Suprapubic skin (tissue), 4 donors: ENCODE results near the gene IFNK. TPM values are rescaled to one million over a fixed set of nuclear protein-coding genes. Genes with fewer than 3 reads are reported as not detected.

Experiments
- DNase-seq, 2 donors: peaks; one replicate each; pipeline ENCODE4 v3.0.0-alpha.2; 2019; ENCODE audit warnings: low spot score in 2 of 2
- H3K27ac ChIP-seq: fragments of 200-600 bp; sonication (generic); one replicate; pipeline ENCODE4 v1.5.1; 2019
- H3K27me3 ChIP-seq: fragments of 200-600 bp; sonication (generic); one replicate; pipeline ENCODE4 v1.5.1; 2019
- H3K36me3 ChIP-seq: fragments of 200-600 bp; sonication (generic); one replicate; pipeline ENCODE4 v1.5.1; 2019
- H3K4me1 ChIP-seq: fragments of 200-600 bp; sonication (generic); one replicate; pipeline ENCODE4 v1.5.1; 2019
- H3K4me3 ChIP-seq: fragments of 200-600 bp; sonication (generic); one replicate; pipeline ENCODE4 v1.5.1; 2019; ENCODE audit warnings: mild to moderate bottlenecking
- H3K9me3 ChIP-seq: fragments of 200-600 bp; sonication (generic); one replicate; pipeline ENCODE4 v1.5.1; 2019
- CTCF ChIP-seq, 2 donors: fragments of 200-600 bp in 1 of 2; fragments of 450-650 bp in 1 of 2; sonication (generic) in 1 of 2; IDR thresholded peaks; one replicate each; pipeline ENCODE4 v1.5.1; 2016 to 2019; ENCODE audit warnings: antibody characterized with exemption in 2 of 2, mild to moderate bottlenecking in 1 of 2, moderate library complexity in 1 of 2
- EP300 ChIP-seq: sonication (generic); formaldehyde crosslinking; IDR thresholded peaks from one replicate; pipeline ENCODE4 v1.6.1; 2017; ENCODE audit warnings: antibody characterized with exemption
- POLR2A ChIP-seq, 2 donors: fragments of 450-650 bp; IDR thresholded peaks; one replicate each; pipeline ENCODE4 v1.6.1; 2017; ENCODE audit warnings: antibody characterized with exemption in 2 of 2, mild to moderate bottlenecking in 2 of 2, moderate library complexity in 2 of 2
- POLR2AphosphoS5 ChIP-seq, 3 donors: sonication (generic); formaldehyde crosslinking; IDR thresholded peaks; one replicate each; pipeline ENCODE4 v1.6.1; 2017; ENCODE audit warnings: antibody characterized with exemption in 3 of 3
- WGBS: methylation state at CpG from one replicate; pipeline ENCODE4 v1.1.5; 2018; 5-methylcytosine and 5-hydroxymethylcytosine counted together
- total RNA-seq, 4 donors: library from RNA; depleted of rRNA; stranded (reverse); fragments of >200 nt; gene quantifications; one replicate each; pipeline ENCODE4 v1.1.0, GENCODE V29; 2016

Gene IFNK
- total RNA-seq, 4 donors from 2014 or later = not detected

- Histone ChIP-seq H3K9me3 (no peaks in the 10 kb centered on the region), H3K36me3 (peaks cover 6% of the 10 kb centered on the region), H3K4me1 (peaks cover 30% of the 10 kb centered on the region), H3K27me3 (no peaks in the 10 kb centered on the region), H3K27ac (peak overlapping the region; percentile 12), H3K4me3 (no peak overlapping the region)
- no peak for DNase-seq
- WGBS = 44% methylated on average over 4 of the region's 4 CpGs
- TF ChIP-seq POLR2AphosphoS5 (IDR thresholded peaks at IDR 0.05) (no peak), POLR2A (IDR thresholded peaks at IDR 0.05) (no peak), EP300 (no peak)
Measured at GRCh38 chr9:27534131-27534530, 10.0 kb downstream of the IFNK start.

DNA sequence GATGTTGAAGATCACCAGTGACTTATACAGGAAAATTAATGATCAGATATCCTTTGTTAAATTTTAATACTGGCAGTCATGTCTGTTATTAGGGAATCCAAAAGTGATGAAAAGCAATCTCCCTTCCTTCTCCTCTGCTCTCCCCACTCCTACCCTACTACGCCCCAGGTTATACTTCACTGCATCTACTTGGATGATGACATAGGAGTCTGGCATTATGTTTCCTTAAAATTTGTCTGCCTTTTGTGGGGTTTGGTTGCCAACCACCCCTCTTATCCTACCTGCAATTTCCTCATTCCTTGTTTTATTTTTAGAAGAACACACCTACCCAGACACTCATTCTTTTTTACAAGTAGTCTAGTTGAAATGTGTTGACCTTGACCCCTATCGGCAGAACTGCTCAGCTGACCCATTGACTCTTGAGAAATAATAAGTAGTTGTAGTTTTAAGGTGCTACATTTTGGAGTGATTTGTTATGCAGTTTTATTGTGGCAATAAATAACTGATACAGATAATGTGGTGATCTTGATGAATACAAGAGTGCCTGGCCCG is 10.6 kb downstream of the IFNK start:
- peak overlapping the region; percentile 12 for H3K27ac ChIP-seq
- H3K4me3 ChIP-seq = no peak overlapping the region
- H3K4me1 ChIP-seq = peaks cover 35% of the 10 kb centered on the region
- DNase-seq = no peak
- H3K36me3 ChIP-seq = peaks cover 6% of the 10 kb centered on the region
- TF ChIP-seq POLR2A (IDR thresholded peaks at IDR 0.05) (no peak), EP300 (no peak), CTCF (IDR thresholded peaks at IDR 0.05) (no peak)
- WGBS = 88% methylated on average over 3 of the region's 3 CpGs
- no peaks in the 10 kb centered on the region for H3K27me3 ChIP-seq
- no peaks in the 10 kb centered on the region for H3K9me3 ChIP-seq

- no peak for DNase-seq
- no peaks in the 10 kb centered on the region for H3K27me3 ChIP-seq
- no peak overlapping the region for H3K4me3 ChIP-seq
- peaks cover 6% of the 10 kb centered on the region for H3K36me3 ChIP-seq
- 65% methylated on average over 3 of the region's 3 CpGs for WGBS
- TF ChIP-seq EP300 (no peak), POLR2AphosphoS5 (IDR thresholded peaks at IDR 0.05) (no peak), POLR2A (IDR thresholded peaks at IDR 0.05) (no peak), CTCF (IDR thresholded peaks at IDR 0.05) (no peak)
- no peak overlapping the region for H3K27ac ChIP-seq
- H3K4me1 ChIP-seq = peaks cover 38% of the 10 kb centered on the region
- H3K9me3 ChIP-seq = no peaks in the 10 kb centered on the region
Measured at GRCh38 chr9:27535701-27536118, 11.6 kb downstream of the IFNK start.

- no peaks in the 10 kb centered on the region for H3K27me3 ChIP-seq
- H3K4me1 ChIP-seq = peaks cover 39% of the 10 kb centered on the region
- no peak overlapping the region for H3K27ac ChIP-seq
- H3K9me3 ChIP-seq = no peaks in the 10 kb centered on the region
- no peak for TF ChIP-seq CTCF (IDR thresholded peaks at IDR 0.05)
- no peak for TF ChIP-seq POLR2AphosphoS5 (IDR thresholded peaks at IDR 0.05)
- TF ChIP-seq POLR2A (IDR thresholded peaks at IDR 0.05) = no peak
- no peak for TF ChIP-seq EP300
- 91% methylated on average over 3 of the region's 3 CpGs for WGBS
- H3K4me3 ChIP-seq = no peak overlapping the region
- peaks cover 6% of the 10 kb centered on the region for H3K36me3 ChIP-seq
- no peak for DNase-seq
Measured at GRCh38 chr9:27536168-27536567, 12.1 kb downstream of the IFNK start.

DNA sequence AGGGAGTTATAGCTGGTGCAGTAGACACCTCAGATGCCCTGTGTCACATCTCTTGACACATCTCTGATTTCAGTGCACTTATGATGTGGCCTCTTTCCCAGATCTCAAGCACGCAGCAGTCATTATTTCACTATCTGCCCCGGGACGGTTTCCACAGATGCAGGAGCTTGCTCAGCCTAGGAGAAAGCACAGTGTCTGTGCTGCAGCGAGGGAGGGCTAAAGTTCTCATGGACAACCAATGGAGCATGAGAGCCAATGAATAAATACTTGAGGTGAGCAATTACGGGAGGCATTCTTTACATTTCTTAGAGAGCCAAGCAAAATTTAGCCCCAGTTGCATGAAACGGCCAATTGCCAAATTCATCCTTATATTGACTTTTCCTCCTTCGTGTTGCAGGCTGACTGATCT is 12.9 kb downstream of the IFNK start:
- whole genome bisulfite sequencing = 82% methylated on average over 7 of the region's 7 CpGs
- no peaks in the 10 kb centered on the region for H3K9me3 ChIP-seq
- H3K36me3 ChIP-seq = peaks cover 6% of the 10 kb centered on the region
- no peak for TF ChIP-seq EP300
- no peak for TF ChIP-seq POLR2AphosphoS5 (IDR thresholded peaks at IDR 0.05)
- no peak for TF ChIP-seq CTCF (IDR thresholded peaks at IDR 0.05)
- no peak for TF ChIP-seq POLR2A (IDR thresholded peaks at IDR 0.05)
- no peaks in the 10 kb centered on the region for H3K27me3 ChIP-seq
- H3K27ac ChIP-seq = no peak overlapping the region
- H3K4me3 ChIP-seq = no peak overlapping the region
- peaks cover 39% of the 10 kb centered on the region for H3K4me1 ChIP-seq
- no peak for DNase-seq

DNA sequence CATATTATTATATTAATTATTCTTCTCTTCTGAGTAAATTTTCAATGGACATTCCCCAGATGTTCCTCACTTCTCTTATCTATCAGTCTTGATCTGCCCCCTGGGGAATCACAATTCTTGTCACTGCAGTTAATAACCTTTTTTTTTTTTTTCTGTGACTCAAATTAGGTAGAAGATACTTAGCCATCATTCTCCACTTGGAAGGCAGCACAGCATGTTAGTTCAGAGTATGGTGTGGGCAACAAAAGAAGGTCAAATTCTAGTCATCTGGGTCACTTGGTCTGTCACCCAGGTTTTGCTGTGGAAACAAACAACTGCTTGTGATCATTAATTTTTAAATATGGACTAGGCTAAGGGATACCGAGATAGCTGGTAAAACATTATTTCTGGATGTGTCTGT is 13.7 kb downstream of the IFNK start:
- H3K4me1 ChIP-seq = peaks cover 39% of the 10 kb centered on the region
- TF ChIP-seq EP300 (no peak), POLR2AphosphoS5 (IDR thresholded peaks at IDR 0.05) (no peak), CTCF (IDR thresholded peaks at IDR 0.05) (no peak), POLR2A (IDR thresholded peaks at IDR 0.05) (no peak)
- 70% methylated on average over 1 of the region's 1 CpG for WGBS
- H3K27me3 ChIP-seq = no peaks in the 10 kb centered on the region
- no peaks in the 10 kb centered on the region for H3K9me3 ChIP-seq
- no peak overlapping the region for H3K4me3 ChIP-seq
- no peak overlapping the region for H3K27ac ChIP-seq
- no peak for DNase-seq
- H3K36me3 ChIP-seq = peaks cover 6% of the 10 kb centered on the region
